GM19025 (cell line): Measurements from ENCODE around the gene KRT35.
"Not testable (repeated sequence)": the region's sequence is repeated elsewhere in the genome, so short reads cannot be mapped to it uniquely, and the experiment has no call there.

ENCODE experiments used
- ATAC-seq: cut with Tn5 transposase; IDR thresholded peaks from one replicate; pipeline ENCODE4 v1.9.1; 2021; ENCODE audit warnings: mild to moderate bottlenecking, low read depth, moderate library complexity; ENCODE audit not compliant: unreplicated experiment

KRT35 gene

GRCh38 chr17:41463746-41464145 lies 17.2 kb downstream of the KRT35 start:
- ATAC-seq: no peak

GRCh38 chr17:41462705-41463104 lies 18.2 kb downstream of the KRT35 start:
- no peak for ATAC-seq

DNA sequence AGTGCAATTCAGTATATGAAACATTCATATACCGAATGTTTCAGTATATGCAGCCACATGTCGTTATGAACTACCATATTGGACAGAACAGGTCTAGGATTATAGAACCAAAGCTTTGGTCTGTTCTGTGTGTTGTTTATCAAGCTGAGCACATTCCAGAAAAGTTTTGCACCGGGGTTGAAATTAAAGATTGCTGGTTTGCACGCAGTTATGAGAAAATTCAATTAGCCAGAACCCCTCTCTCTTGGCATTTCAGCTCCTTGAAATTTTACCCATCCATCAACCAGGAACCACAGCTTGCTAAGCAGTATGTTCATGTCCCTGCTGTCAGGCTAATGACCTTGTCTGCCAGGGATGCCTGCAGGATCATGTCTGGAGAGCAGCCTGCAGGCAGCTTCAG lies 23.3 kb downstream of the KRT35 start:
- no peak for ATAC-seq

- ATAC-seq: no peak
Observed at GRCh38 chr17:41456204-41456603, 24.7 kb downstream of the KRT35 start.

DNA sequence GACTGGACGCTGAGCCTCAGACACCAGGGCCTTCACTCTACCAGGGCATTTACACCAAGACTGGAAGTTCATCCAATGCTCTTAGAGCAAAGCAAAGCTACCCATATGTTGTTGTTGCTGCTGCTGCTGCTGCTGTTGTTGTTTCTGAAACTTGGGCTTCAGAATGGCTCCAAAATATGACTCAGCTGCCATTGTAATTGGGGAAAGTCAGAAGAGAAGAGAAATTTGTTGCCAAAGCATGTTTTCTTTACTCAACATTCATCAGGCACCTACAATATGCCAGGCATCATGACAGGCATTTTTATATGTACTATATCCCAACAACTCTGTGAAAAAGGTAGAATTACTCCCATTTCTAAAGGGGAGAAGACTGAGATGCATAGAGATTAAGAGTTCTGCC lies 25.7 kb downstream of the KRT35 start:
- ATAC-seq: no peak

DNA sequence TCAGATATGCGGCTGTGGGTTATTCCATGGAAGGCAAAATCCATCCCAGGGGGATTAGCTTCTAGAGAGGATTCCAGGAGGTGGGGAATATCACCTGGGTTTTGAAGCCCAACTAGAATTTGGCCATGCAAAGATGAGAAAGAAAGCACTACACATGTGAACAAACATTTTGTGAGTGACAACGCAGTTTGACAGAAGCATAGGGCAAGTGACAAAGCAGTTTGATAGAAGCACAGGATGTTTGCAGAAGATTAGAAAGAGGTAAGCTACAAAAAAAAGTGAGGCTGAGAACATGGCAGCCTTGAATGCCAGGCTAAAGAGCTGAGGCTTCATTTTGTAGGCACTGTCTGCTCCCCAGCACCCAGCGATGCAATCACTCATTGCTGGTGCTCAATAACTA lies 27.9 kb downstream of the KRT35 start:
- no peak for ATAC-seq

DNA sequence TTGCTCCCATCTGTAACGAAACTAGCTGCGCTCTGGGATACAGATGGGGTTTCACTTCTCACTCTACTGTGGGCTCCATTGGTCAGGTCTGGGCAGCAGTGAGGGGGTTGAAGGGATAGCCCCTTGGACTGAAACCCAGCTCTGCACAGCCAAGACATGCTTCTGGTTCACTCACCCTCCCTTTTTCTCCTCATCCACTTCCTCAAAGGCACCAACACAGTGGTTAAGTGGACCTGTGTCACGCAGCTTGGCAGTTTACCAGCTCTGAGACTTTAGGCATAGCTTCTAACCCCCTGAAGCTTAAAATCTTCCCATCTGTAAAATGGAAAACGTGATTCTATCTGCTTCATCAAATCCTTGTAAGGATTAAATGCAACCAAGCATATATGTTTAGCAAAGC lies 28.7 kb downstream of the KRT35 start:
- ATAC-seq: no peak

DNA sequence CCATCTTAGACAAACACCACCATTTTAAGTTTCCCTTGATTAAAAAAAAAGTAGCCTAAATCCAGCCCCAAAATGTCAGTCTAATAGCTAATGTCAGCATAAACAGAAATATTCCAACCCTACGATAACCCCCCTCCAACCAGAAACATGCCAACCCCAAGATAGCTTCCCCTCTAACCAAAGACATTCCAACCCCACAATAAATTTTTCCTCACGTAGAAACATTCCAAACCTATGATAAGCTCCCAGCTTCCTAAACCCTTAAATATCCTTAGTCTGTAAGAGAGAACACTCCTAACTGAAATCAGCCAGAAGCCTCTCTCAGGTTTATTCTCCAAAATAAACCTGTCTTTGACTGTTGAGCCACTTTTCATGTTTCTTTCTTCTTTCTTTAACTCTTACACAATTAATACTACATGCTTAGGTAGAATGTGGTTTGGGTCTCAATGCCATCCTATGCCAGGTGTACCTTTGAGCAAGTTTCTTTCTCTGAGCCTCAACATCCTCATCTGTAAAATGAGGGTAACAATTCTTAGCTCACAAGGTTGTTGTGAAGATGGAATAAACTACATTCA lies 29.7 kb downstream of the KRT35 start:
- ATAC-seq: no peak

DNA sequence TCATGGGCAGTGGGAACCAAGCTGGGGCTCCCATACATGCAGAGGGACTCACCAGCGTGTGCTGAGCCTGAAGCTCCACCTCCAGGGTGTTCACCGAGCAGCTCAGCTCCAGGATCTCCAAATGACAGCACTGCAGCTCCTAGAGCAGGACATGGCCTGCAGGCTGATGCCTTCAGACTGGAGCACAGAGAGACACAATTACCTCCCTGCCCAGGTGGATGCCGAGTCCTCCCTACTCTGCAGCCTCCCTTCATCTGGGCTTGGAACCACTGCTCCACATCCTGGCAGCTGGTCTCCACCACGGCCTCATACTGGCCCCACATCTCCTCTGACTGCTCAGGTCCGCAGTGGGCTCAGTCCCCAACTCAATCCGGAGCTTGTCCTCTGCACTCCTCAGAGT lies 31.9 kb downstream of the KRT35 start:
- no peak for ATAC-seq

DNA sequence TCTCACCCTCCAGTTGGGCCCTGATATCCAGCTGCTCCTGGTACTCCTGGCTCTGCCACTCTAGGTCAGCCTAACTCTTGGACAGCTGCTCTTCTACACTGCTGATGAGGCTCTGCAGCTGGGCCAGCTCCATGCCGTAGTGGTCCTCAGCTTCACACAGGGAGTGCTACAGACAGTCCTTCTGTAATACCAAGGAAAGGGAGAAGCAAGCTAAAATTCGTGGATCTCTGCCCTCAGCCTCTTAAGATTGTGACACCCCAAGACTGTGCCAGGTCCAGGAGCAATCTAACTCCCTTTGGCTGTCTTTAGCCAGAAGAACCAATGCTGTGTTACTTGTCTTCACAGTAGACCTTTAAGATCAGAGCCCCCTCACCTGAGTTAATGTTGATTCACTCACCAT lies 32.4 kb downstream of the KRT35 start:
- ATAC-seq: no peak

DNA sequence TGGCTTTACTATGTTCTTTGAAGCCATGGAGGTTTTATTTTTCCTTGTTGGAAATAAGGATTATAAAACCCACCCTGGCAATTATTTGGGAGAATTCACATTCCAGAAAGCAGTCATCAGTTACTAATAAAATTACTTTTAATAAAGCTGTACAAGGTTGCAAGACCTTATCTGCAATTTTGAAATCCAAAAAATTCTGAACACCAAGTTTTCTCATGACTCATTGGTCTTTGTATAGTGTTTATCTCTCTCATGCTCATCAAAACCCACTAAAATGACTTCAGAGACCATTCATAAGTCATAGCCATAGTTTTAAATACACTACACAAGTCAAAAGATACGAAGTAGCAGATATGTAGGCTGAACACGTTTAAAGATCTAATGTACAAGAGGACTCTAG lies 34.1 kb downstream of the KRT35 start:
- ATAC-seq: no peak

- no peak for ATAC-seq
Observed at GRCh38 chr17:41444640-41445039, 36.3 kb downstream of the KRT35 start.

GRCh38 chr17:41444186-41444585 lies 36.8 kb downstream of the KRT35 start:
- ATAC-seq: no peak

GRCh38 chr17:41442739-41443138 lies 38.2 kb downstream of the KRT35 start:
- no peak for ATAC-seq

DNA sequence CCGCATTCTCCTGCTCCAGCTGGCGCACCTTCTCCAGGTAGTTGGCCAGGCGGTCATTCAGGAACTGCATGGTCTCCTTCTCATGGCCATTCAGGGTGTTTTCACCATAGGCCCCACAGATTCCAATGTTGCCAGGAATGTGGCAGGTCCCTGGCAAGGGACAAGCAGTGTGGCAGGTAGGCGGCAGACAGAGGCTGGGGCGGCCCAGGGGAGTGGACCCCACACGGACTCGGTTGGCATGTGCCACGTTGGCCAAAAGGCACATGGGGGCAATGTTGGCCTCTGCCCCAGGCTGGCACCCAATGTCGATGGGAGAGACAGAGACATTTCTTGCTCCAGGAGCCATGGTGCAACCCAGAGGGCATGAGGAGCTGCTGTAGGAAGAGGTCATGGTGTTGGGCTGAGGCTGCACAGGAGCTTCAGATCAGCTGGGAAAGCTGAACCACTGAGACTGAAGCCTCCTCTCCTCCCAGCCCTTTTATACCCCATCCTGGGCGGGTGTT lies 40.4 kb downstream of the KRT35 start, which contains the start of gene KRT38:
TSS of gene KRT38 (minus strand) at position 453 of the 503 bp plus-strand sequence. CDS start at position 391, 62 bp downstream.
- ATAC-seq: no peak

DNA sequence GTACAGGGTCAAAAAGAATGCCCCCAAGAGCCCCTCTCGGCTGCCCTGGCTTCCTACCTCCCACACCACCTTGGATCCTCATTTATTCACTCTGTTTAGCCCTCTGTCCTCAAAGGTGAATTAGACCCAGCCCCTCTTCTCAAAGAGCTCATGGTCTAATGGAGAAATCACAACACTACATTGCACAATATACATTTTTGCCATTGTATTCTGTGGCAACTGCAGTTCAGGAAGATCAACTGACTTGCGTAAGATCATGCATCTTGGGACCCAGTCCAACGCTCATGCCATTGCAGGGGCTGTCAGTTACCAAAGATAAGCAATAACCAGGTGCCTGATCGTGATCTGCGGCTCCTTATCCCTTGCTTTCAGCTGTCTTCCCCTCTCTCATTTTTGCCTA lies 41.6 kb downstream of the KRT35 start:
- no peak for ATAC-seq

DNA sequence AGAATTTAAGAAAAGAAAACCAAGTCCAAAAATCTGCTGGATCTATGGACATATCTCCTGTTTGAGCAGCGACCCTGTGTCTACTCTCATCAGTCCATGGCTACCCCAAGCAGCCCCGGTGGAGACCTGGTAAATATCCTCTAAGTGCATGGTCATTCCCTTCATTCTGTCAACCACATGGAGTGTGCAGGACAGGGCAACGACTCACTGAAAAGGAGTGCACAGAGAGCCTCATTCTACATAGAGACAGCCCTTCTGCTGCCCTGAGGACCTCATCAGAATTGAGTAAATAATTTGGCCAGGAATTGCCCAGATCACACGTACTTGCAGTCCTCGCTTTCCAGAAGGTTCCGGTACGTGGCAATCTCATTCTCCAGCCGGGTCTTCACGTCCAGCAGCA lies 43.2 kb downstream of the KRT35 start:
- ATAC-seq: no peak

GRCh38 chr17:41437254-41437653 lies 43.7 kb downstream of the KRT35 start:
- no peak for ATAC-seq

DNA sequence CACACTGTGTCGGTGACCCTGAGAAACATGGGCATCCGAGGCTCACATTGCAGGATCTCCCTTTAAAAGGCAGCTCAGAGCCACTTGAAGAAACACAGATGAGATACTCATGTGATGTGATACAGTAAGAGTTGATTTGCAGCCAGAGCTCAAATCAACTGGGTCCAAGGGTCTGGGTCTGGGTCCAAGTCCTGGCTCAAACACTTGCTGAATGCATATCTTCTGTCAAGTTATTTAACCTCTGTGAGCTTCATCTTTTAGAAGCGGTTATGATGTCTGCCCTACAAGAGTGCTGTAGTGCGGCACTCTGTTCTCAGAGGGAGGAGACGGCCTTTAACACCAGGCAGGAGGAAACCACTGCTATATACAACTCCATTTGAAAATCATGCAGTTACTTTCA lies 46.5 kb downstream of the KRT35 start:
- no peak for ATAC-seq

DNA sequence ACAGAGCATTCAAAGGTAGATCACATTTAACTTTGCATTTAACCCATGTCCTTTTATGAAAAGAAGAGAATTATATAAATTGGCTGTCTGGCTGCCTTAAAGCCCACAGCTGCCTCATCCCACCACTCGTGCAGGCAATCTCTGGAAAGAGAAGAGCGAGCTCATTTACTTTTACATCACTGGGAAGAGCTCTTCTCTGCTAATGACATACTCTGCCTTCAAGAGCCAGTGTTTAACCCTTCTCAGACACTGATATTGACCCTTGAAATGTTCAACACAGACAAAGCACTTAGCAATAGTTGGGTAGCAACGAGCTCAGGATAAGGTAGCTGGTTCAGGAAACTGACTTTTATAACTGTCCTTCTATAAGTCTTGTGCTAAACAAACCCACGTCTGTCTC lies 46.9 kb downstream of the KRT35 start:
- ATAC-seq: no peak

DNA sequence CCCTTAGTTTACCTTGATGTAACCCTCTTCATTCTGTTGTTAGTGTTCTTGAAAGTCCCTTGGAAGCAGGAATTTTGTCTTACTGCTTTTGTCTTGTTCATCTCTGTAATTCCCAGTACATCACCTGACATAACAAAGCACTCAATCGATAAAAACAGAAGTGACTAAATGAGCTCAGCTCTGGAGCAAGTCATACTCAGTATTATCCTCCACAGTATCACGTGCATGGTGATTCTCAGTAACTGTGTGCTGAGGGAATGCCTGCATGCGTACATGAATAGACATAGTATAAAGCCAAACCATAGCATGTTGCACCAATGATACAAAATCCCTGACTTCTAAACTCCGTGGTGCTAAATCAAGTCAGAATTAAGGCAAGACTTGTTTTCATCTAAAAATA lies 47.4 kb downstream of the KRT35 start:
- no peak for ATAC-seq

- ATAC-seq: not testable (repeated sequence)
Observed at GRCh38 chr17:41430376-41430775, 50.6 kb downstream of the KRT35 start.

DNA sequence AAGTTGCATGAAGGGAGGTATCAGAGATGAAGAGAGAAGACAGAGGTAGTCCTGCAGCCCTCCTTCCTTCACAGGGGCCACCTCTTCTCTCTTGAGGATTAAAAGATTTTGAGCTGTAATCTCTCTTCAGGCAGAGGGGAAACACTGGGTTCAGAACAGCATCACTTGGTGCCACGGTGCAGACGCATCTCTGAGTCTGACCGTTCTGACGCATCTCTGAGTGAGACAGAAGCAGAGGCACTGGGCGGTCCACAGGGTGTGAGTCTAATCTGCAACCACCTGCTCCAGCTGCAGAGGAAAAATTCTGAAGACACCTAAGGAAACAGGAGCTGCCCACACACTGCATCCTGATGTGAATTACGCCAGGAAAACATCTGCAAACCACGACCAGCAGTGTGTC lies 51.3 kb downstream of the KRT35 start:
- ATAC-seq: no peak
